Myocyte (in vitro differentiated cells): ENCODE measurements around the gene NRIP1. TPM values are rescaled to one million over a fixed set of nuclear protein-coding genes. Genes with fewer than 3 reads are reported as not detected.
"Not testable (repeated sequence)": the region's sequence is repeated elsewhere in the genome, so short reads cannot be mapped to it uniquely, and the experiment has no call there.

Experiments
- DNase-seq: peaks from one replicate; pipeline ENCODE4 v3.0.0-alpha.2; 2012; ENCODE audit warnings: low read depth
- total RNA-seq: library from RNA; depleted of rRNA; stranded (reverse); fragments of >200 nt; gene quantifications from 2 replicates; pipeline ENCODE4 v1.2.3, GENCODE V29; 2014

The NRIP1 gene
- total RNA-seq, 1 donor from 2014 or later = 37.3 TPM

DNA sequence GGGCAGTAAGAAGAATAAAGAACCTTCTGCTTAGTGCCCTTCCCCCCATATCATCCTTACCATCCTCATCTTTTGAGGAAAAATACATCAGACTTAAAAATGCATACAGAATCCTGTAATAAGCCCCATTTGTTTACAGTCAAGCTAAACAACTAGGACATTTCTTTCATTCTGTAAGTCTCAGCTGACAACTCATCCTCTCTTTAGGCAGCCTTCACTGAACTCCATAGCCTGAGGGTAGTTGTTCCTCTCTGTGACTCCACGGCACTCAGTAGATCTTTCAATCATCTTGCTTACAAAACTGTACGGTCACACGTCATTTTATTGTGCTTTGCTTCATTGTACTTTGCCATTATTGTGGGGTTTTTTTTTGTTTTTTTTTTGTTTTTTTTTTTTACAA is 82.5 kb downstream of the NRIP1 start:
- DNase-seq = no peak

DNA sequence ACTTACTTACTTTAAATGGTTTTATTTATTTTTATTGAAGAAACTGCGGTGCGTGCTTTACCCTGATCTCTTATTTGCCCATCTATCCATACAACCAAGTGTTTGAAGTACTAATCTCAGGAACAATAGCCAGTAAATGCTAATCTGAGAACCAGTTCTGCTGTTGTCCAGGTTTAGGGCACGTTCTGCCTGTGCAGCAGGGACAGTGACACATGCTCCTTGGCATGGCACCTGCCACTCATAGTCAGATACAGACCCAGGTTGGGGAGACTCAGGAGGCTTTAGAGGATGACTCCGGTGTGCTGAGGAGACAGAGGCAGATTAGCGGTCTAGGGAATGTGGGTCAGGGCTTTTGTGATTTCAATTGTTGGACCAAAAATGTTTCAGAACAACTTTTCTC is 83.6 kb downstream of the NRIP1 start:
- DNase-seq = no peak

DNA sequence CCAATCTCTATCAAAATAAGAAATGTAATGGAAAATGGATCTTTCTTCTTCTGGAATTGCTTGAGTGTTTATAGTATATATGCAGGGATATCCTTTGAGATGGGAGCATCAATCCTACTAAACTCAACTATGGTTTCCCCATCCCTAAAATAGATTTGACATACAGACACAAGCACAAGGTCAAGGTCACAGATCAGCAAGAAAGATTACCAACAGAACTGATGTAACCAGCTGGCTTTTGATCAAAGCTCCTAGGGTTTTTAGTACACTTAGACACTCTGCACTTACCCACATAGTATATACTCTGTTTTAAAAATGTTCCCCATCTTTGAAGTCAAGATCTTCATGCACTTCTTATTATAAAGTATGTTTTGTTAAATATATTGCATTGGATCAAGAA is 85.5 kb downstream of the NRIP1 start:
- DNase-seq = no peak

DNA sequence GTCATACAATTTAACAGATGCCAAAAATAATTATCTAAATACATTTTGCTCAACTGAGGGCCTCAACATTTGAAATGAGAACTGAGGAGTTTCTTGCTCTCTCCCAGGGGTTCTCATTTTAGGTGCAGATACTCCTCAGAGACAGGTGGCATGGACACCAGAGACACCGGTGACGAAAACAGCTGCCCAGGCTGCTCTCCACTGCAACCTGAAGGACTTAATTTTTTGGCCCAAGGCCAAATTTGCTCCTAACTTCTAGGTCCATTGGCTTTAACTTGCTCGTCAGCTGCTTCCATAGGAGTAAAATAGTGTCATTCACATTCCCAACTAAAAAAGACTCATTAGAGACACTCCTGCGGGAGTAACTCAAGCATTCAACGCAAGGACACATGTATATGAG is 87.0 kb downstream of the NRIP1 start:
- peak; percentile 46 for DNase-seq

DNA sequence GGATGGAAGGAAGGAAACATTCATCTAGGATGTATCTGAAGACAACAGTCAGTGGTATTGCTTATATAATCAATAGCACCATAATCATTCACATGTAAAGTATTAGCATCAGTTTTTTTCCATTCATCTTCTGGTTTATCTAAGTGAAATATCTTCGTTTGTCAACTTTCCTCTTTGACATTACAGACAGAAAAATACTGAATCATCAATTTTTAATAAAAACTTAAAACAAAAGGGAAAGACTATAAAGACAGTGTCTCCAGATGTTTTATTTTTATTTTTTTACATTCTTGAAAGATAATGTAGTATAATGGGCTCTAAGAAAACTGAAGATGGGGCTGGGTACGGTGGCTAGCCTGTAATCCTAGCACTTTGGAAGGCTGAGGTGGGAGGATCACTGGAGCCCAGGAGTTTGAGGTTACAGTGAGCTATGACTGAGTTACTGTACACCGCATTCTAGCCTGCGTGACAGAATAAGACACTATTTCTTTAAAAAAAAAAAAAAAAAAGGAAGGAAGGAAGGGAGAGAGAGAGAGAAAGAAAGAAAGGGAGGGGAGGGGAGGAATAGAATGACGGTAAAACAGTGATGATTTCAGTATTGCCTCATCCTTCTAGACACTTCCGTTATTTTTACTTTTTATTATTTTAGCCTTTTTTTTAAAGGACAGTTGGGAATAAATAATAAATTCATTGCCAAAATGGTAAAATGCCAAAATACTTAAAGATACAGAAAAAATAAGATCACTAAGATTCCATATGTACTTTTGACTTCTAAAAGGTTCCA is 89.5 kb downstream of the NRIP1 start:
- DNase-seq = no peak

DNA sequence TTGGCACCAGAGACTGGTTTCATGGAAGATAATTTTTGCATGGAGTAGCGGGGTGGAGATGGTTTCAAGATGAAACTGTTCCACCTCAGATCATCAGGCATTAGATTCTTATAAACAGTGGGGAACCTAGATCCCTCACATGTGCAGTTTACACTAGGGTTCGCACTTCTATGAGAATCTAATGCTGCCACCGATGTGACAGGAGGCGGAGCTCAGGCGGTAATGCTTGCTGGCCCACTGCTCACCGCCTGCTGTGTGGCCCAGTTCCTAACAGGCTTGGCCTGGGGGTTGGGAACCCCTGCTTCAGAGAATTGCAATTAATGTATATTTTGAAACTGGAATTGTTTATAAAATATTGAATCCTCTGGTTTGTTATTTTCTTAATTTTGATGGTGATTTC is 92.1 kb downstream of the NRIP1 start:
- DNase-seq = no peak

DNA sequence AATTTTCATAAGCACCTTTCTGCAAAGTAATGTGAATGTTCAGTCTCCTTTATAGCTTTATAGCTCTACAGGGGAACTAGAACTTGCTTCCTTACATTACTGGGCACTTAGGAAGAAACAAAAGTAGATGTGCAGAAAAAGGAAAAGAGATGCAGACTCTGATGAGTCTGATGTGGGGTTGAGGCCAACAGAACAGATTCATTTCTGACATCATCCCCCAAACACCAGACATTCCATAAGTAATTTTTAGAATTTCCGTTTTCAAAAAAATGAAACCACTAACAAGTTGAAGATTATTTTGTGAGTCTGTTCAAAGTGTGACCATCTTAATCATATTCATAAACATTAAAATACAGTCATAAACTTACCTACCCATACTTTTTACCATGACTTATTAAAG is 96.0 kb downstream of the NRIP1 start:
- DNase-seq = no peak

DNA sequence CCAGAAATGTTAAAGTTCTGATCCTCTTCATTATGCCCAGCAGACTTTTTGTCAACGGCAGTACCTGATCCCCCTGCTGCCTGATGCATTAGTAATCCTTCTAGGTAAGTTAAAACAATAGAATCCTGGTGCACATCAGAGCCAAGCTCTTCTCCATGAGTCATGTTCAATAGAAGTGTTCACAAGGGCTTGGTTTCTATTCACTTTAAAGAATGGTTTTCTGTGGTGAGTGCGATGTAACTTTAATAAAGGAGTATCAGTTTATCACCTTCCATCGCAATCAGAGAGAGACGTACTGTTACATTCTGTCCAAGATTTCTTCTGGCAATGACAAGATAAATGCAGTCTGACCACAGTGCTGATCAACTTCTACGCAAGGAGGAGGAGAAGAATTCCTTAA is 96.8 kb downstream of the NRIP1 start:
- DNase-seq = no peak

DNA sequence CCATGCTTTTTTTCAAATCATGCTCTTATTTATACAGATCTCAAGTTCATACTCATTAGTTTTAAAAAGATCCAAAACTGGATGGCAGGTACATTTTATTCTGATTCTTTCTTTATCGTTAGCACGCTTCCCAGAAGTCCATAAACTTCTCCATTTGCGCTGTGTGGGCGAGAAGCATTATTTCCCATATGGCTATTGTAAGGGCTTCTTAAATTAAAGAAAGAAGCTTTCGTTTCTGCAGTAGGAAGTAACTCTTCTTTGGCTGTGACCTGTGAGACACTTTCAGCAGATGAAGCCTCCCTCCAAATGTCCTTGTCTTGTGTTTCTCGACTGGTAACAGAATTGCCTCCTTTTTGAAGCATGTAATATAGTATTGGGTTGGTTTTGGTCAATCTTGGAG is 100.2 kb downstream of the NRIP1 start:
- DNase-seq = no peak

DNA sequence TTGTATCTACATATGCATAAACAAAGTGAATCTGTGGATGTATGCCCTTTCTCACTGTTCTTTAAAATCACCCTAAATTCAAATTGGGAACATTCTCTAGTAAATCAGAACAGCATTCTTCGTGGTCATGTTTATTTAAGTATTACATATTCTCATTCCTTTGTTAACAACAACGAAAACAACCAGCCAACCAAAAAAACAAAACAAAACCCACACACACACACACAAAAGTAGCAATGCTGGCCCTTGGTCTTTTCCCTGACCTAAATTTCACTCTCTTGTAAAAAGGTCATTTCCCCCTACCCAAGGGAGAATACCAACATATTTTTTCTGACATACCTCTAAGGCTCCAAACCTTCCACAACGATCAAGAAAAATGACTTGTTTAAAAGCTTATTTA is 102.6 kb downstream of the NRIP1 start:
- no peak for DNase-seq

DNA sequence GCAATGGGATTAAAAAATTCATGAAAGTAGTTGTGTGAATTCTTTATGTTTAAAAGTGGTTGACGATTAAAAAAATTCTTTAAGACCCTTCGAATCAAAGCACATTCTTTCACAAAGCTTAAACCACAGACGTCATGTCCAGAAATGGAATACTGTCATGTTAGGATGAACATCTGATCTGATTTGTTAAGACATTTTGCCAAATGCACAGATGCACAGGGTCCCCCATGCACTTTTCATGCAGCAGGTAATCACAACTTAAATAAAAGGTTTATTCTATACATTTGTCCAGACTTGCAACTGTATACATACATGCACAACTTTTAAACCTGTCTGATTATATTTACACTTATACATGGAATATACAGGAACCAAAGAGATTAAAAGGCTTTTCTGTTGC is 103.3 kb downstream of the NRIP1 start:
- no peak for DNase-seq

DNA sequence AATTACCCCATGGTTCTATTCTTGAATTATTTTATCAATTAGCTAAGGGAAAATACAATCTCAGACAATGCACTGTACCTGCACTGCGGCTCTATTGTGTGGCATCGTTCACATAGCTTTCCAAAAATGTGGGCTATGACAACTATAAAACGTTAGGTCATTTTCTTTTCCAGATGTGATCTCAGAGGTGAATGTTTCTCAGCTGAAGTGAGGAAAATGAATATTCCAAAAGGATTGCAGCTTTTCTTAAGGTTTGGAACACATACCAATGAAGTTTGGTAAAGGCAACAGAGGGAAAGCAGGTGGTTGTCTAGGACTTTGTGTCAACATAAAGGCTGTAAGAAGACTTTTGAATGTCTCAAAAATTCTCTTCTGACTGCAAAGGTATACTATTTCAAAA is 105.5 kb downstream of the NRIP1 start:
- no peak for DNase-seq

DNA sequence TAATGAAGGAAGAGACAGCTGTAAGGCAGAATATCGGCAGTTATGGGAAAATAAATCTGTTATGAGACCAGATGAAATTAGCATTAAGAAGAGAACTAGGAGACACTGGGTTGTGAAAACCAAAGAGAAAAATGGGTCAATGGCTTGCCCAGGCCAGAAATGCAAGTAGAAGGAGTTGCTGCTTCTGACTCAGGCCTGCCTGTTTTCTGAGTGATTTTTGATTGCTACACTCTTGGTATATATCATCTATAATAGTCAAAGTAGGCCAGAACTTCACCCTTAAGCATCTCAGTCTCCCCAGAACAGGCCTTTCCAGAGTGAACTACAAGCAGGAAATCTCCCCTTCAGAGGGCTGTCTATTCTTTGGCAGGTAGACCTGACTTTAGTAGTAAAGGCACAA is 107.0 kb downstream of the NRIP1 start:
- no peak for DNase-seq

DNA sequence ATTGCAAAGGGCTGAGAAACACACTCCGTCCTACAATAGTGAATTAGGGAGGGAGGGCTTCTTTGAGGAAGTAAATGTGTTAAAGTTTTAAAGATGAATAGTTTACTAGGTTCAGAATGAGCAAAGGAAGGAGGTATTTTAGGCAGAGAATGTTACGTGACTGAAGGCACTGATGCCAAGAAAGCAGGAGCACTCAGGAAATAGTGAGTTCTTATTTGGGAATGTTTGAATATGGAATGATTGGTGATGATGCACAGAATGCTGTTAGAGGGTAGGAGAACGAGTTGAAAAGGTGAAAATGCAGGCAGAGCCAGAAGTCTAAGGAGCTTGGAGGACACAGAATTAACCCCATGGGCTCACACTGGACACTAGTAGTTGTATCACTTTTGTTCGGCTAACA is 108.0 kb downstream of the NRIP1 start:
- no peak for DNase-seq

DNA sequence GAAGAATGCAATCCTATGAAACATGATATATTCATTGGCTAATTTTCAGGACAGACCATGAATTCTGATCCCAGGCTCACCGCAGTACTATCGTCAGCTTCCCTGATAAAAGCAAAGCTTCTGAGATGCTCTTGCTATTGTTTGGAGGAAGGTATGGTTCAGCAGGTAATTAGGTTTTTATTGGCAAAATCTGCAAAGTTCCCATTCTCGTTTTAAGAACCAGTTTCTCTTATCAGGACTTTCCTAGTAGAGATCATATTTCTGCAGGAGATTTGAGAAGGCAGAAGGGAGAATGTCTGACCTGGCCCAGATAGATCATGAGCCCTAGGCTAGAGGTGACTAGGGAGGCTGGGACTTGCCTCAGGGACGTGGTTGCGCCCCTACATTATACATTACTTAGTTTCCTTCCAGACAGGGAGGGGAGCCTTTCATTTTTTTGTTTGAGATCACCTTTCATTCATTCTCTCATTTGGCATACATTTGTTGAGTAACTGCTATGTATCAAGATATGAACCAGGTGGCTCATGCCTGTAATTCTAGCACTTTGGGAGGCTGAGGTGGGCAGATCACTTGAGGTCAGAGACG is 108.8 kb downstream of the NRIP1 start:
- no peak for DNase-seq

DNA sequence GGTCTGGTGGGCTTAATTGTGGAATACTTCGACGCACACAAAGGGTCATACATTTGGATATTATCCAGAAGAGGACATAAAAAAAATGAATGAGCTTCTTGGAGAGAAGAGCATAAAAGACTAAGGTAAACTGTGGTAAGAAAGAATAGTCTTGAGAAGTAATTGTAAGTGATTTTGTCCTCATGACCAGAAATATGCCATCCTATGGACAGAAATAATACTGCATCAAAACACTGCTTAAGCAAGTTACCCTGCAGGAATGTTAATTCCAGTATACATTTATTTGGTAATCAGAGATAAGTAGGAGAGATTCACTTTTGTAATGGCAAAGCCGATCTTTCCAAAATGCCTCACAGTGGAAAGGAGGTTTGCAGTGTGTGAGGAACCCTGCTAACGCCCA is 111.9 kb downstream of the NRIP1 start:
- DNase-seq = no peak

DNA sequence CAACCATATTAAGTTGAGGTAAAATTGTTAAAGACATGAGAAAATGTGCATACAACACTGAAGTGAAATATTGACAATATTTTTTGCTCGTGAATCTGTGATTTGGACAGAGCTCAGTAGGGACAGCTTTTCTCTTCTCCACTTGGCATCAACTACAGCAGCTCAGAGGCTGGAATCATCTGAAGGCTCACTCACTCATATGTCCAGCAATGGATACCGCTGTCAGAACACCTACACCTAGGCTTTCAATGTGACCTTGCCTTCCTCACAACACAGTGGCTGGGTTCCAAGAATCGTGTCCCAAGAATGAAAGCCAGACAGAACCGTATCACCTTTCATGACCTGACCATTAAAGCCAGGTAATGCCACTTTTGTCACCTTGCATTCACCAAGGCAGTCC is 115.2 kb downstream of the NRIP1 start:
- no peak for DNase-seq

DNA sequence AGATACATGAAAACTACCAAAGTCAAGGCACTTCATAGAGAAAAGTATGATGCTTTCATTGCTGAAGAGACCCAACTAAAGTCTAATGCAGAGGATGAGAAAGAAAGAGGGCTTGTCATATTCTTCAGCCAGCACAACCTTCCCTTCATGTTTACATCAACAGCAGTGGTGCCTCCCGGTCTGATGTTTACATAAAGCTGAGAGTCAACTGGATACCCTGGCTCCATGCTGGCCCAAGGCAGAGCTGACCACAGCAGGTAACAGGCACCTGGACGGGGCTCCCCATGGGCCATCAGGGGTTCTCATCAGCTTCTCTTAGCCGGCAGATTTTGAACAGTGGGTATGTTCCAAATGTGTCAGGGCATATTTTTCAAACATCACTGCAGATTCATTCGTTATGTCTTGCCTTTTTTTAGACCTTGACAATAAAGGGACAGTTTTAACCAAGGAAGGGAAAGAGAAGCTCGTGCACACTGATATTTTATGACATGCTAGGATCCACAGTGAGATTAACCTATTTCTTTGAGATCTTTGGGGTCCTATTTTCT is 117.1 kb downstream of the NRIP1 start:
- DNase-seq = no peak

DNA sequence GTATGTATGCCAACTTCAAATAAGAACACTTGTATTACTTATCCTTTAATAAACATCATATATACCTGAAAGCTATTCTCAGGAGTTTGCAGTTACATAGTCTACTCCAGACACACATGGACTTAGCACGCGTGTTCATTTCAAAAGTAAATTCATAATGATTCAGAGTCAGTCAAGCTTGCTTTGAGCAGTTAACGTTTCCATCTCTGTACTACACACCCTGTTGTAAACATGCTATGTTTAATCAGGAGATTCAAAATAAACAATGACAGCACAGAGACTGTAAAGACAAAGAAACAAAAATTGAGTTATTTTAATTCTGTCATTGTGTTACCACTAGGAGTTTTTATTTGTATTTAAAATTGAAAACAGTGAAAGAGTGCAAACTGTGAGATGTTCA is 119.6 kb downstream of the NRIP1 start:
- DNase-seq = no peak

DNA sequence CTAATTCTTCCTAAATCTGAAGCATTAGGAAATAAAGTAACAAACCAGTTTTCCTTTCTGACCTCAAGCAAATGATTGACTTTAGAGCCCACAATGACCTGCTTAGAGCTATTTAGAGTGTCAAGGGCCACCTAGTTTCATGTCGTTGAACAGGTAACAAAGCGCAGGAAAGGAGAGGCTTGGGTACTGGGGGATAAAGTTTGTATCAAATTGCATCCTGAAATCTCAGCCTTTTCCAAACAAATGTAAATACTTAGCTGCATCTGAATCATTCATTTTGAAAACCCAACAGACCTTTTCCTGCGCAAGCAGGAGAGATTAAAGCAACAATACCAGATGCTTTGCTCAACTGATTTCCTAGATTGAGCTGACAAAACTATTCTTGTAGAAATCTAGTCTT is 121.2 kb downstream of the NRIP1 start:
- DNase-seq = no peak

DNA sequence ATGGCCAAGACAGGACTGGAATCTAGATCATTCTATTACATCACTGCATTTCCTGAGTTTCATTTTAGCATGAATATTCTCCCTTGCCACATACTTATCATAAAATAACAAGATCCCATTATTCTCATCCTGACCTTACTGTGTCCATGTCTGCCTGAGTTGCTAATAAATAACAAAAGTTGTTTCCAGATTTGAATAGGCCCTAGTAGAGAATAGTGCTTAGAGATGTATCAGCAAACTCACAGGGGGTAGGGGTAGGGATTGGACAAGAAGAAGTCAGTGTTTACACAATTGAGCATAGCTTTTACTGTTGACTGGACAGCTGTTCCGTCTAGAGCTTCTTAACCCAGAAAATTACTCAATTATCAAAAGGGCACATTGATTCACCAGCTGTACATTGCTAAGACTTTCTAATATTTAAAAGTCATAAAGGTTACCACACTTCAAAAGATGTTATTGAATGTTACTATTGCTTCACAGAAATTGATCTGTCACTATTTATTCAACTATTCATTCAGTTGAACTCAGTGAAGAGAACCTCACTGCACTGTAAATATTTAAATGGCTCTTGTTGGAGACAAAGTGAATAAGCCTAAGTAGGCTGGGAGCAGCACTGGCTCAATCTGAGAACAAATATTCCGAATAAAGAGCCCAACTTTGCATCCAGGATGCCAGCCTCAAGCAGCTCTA is 121.9 kb downstream of the NRIP1 start:
- DNase-seq = peak; percentile 16

DNA sequence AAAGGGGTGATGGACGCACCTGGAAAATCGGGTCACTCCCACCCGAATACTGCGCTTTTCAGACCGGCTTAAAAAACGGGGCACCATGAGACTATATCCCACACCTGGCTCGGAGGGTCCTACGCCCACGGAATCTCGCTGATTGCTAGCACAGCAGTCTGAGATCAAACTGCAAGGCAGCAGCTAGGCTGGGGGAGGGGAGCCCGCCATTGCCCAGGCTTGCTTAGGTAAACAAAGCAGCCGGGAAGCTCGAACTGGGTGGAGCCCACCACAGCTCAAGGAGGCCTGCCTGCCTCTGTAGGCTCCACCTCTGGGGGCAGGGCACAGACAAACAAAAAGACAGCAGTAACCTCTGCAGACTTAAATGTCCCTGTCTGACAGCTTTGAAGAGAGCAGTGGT is 137.5 kb downstream of the NRIP1 start:
- DNase-seq = not testable (repeated sequence)
